SK-N-SH treated with all-trans-retinoic acid at 6 μM for 48 hours (cell line): Measurements from ENCODE around the gene CCR5AS.
"Not testable (repeated sequence)": the region's sequence is repeated elsewhere in the genome, so short reads cannot be mapped to it uniquely, and the experiment has no call there.

ENCODE experiments used
- ATAC-seq: fragments of 200-7000 bp; cut with Tn5 transposase; 3 replicates; pipeline ENCODE4 v1.9.1; 2020; ENCODE audit warnings: mild to moderate bottlenecking, moderate library complexity
- ARNTL ChIP-seq: fragments of 450-650 bp; formaldehyde crosslinking; IDR thresholded peaks from 2 replicates; pipeline ENCODE4 v1.5.0; 2020; ENCODE audit warnings: low read depth, mild to moderate bottlenecking, moderate library complexity, borderline replicate concordance
- CREB5 ChIP-seq: fragments of 250-450 bp; sonication (Bioruptor Pico); IDR thresholded peaks from 2 replicates; pipeline ENCODE4 v1.5.1; 2020; ENCODE audit warnings: low read depth, mild to moderate bottlenecking, moderate library complexity
- CSDC2 ChIP-seq: fragments of 250-450 bp; sonication (Bioruptor Pico); IDR thresholded peaks from 2 replicates; pipeline ENCODE4 v1.5.0; 2020; ENCODE audit warnings: mild to moderate bottlenecking, moderate library complexity
- ESRRG ChIP-seq: fragments of 250-450 bp; sonication (Bioruptor Pico); IDR thresholded peaks from 2 replicates; pipeline ENCODE4 v1.6.1; 2021; ENCODE audit warnings: mild to moderate bottlenecking
- GLIS3 ChIP-seq: fragments of 250-450 bp; sonication (Bioruptor Pico); IDR thresholded peaks from 2 replicates; pipeline ENCODE4 v1.5.0; 2020; ENCODE audit warnings: mild to moderate bottlenecking, moderate library complexity
- ISL1 ChIP-seq: fragments of 250-450 bp; sonication (Bioruptor Pico); IDR thresholded peaks from 2 replicates; pipeline ENCODE4 v2.1.2; 2022; ENCODE audit warnings: mild to moderate bottlenecking, moderate library complexity
- OSR1 ChIP-seq: fragments of 250-450 bp; sonication (Bioruptor Pico); IDR thresholded peaks from 2 replicates; pipeline ENCODE4 v1.8.0; 2022; ENCODE audit warnings: moderate library complexity, mild to moderate bottlenecking, inconsistent platforms
- PATZ1 ChIP-seq: fragments of 250-450 bp; sonication (Bioruptor Pico); IDR thresholded peaks from 2 replicates; pipeline ENCODE4 v1.8.0; 2020; ENCODE audit warnings: mild to moderate bottlenecking, moderate library complexity, borderline replicate concordance
- POU6F1 ChIP-seq: fragments of 250-450 bp; sonication (Bioruptor Pico); IDR thresholded peaks from 2 replicates; pipeline ENCODE4 v1.8.0; 2021; ENCODE audit warnings: low read depth, mild to moderate bottlenecking, moderate library complexity, borderline replicate concordance
- PPARA ChIP-seq: fragments of 250-450 bp; sonication (Bioruptor Pico); IDR thresholded peaks from 2 replicates; pipeline ENCODE4 v1.5.0; 2020; ENCODE audit warnings: mild to moderate bottlenecking, borderline replicate concordance
- SNAI2 ChIP-seq: fragments of 250-450 bp; sonication (Bioruptor Pico); IDR thresholded peaks from 2 replicates; pipeline ENCODE4 v1.5.0; 2020; ENCODE audit warnings: mild to moderate bottlenecking, moderate library complexity
- TCF4 ChIP-seq: fragments of 250-450 bp; sonication (Bioruptor Pico); IDR thresholded peaks from 2 replicates; pipeline ENCODE4 v1.8.0; 2021; ENCODE audit warnings: mild to moderate bottlenecking, moderate library complexity, borderline replicate concordance
- TOX ChIP-seq: fragments of 250-450 bp; sonication (Bioruptor Pico); IDR thresholded peaks from 2 replicates; pipeline ENCODE4 v1.8.0; 2021; ENCODE audit warnings: mild to moderate bottlenecking, moderate library complexity, borderline replicate concordance
- ZC3H10 ChIP-seq: fragments of 250-450 bp; sonication (Bioruptor Pico); IDR thresholded peaks from 2 replicates; pipeline ENCODE4 v1.5.1; 2021; ENCODE audit warnings: mild to moderate bottlenecking, moderate library complexity
- ZFP3 ChIP-seq: fragments of 250-450 bp; sonication (Bioruptor Pico); IDR thresholded peaks from 2 replicates; pipeline ENCODE4 v1.5.0; 2020; ENCODE audit warnings: mild to moderate bottlenecking, moderate library complexity
- ZFP30 ChIP-seq: fragments of 450-650 bp; formaldehyde crosslinking; IDR thresholded peaks from 2 replicates; pipeline ENCODE4 v1.5.0; 2022; ENCODE audit warnings: mild to moderate bottlenecking, moderate library complexity
- ZNF565 ChIP-seq: fragments of 450-650 bp; formaldehyde crosslinking; conservative IDR thresholded peaks from 2 replicates; pipeline ENCODE4 v1.5.0; 2020; ENCODE audit warnings: low read depth, mild to moderate bottlenecking, moderate library complexity
- ZNF70 ChIP-seq: fragments of 450-650 bp; formaldehyde crosslinking; IDR thresholded peaks from 2 replicates; pipeline ENCODE4 v1.5.0; 2020; ENCODE audit warnings: mild to moderate bottlenecking, moderate library complexity
- ZNF8 ChIP-seq: fragments of 450-650 bp; formaldehyde crosslinking; IDR thresholded peaks from 2 replicates; pipeline ENCODE4 v1.5.0; 2020; ENCODE audit warnings: mild to moderate bottlenecking, moderate library complexity
- TF ChIP-seq, protein P1 (sequence below): fragments of 250-450 bp; sonication (Bioruptor Pico); IDR thresholded peaks from 2 replicates; pipeline ENCODE4 v1.5.0; 2020; ENCODE audit warnings: mild to moderate bottlenecking, moderate library complexity

CCR5AS gene

DNA sequence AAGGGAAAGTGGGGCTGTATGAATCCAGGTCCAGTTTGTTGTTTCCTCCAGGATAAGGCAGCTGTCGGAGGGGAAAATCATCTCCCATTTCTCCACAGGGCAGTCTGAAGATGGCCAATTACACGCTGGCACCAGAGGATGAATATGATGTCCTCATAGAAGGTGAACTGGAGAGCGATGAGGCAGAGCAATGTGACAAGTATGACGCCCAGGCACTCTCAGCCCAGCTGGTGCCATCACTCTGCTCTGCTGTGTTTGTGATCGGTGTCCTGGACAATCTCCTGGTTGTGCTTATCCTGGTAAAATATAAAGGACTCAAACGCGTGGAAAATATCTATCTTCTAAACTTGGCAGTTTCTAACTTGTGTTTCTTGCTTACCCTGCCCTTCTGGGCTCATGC lies 1.1 kb upstream of the CCR5AS start:
- TF ChIP-seq ESRRG (CRISPR knock-in tag) = no peak
- TF ChIP-seq ZFP3 = no peak
- no peak for TF ChIP-seq ISL1 (CRISPR knock-in tag)
- TF ChIP-seq TOX = no peak
- TF ChIP-seq ZC3H10 (CRISPR knock-in tag) = no peak
- no peak for TF ChIP-seq GLIS3 (CRISPR knock-in tag)
- TF ChIP-seq OSR1 (CRISPR knock-in tag) = no peak
- no peak for TF ChIP-seq CSDC2 (CRISPR knock-in tag)
- TF ChIP-seq ZNF8 (CRISPR knock-in tag) = no peak
- no peak for TF ChIP-seq ZNF565
- no peak for TF ChIP-seq PPARA (CRISPR knock-in tag)
- TF ChIP-seq PATZ1 = no peak
- no peak for TF ChIP-seq ZFP30 (CRISPR knock-in tag)
- TF ChIP-seq ZNF70 (CRISPR knock-in tag) = no peak
- no peak for TF ChIP-seq SNAI2 (CRISPR knock-in tag)
- TF ChIP-seq TCF4 (CRISPR knock-in tag) = no peak
- no peak for TF ChIP-seq CREB5 (CRISPR knock-in tag)
- no peak for ATAC-seq

GRCh38 chr3:46406443-46406787 lies 451 bp downstream of the CCR5AS start:
- ATAC-seq = no peak
- TF ChIP-seq CSDC2 (CRISPR knock-in tag) = no peak
- TF ChIP-seq, protein P1, sequence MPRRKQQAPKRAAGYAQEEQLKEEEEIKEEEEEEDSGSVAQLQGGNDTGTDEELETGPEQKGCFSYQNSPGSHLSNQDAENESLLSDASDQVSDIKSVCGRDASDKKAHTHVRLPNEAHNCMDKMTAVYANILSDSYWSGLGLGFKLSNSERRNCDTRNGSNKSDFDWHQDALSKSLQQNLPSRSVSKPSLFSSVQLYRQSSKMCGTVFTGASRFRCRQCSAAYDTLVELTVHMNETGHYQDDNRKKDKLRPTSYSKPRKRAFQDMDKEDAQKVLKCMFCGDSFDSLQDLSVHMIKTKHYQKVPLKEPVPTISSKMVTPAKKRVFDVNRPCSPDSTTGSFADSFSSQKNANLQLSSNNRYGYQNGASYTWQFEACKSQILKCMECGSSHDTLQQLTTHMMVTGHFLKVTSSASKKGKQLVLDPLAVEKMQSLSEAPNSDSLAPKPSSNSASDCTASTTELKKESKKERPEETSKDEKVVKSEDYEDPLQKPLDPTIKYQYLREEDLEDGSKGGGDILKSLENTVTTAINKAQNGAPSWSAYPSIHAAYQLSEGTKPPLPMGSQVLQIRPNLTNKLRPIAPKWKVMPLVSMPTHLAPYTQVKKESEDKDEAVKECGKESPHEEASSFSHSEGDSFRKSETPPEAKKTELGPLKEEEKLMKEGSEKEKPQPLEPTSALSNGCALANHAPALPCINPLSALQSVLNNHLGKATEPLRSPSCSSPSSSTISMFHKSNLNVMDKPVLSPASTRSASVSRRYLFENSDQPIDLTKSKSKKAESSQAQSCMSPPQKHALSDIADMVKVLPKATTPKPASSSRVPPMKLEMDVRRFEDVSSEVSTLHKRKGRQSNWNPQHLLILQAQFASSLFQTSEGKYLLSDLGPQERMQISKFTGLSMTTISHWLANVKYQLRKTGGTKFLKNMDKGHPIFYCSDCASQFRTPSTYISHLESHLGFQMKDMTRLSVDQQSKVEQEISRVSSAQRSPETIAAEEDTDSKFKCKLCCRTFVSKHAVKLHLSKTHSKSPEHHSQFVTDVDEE (CRISPR knock-in tag) = no peak
- TF ChIP-seq POU6F1 = no peak

- TF ChIP-seq ZNF70 (CRISPR knock-in tag) (no peak), ESRRG (CRISPR knock-in tag) (no peak), ZNF8 (CRISPR knock-in tag) (no peak), ARNTL (CRISPR knock-in tag) (no peak), PPARA (CRISPR knock-in tag) (no peak), PATZ1 (no peak), ZFP3 (no peak), ZC3H10 (CRISPR knock-in tag) (no peak)
- TF ChIP-seq, protein P1 (CRISPR knock-in tag) = no peak
Measured at GRCh38 chr3:46405301-46406019, 1.4 kb downstream of the CCR5AS start.

DNA sequence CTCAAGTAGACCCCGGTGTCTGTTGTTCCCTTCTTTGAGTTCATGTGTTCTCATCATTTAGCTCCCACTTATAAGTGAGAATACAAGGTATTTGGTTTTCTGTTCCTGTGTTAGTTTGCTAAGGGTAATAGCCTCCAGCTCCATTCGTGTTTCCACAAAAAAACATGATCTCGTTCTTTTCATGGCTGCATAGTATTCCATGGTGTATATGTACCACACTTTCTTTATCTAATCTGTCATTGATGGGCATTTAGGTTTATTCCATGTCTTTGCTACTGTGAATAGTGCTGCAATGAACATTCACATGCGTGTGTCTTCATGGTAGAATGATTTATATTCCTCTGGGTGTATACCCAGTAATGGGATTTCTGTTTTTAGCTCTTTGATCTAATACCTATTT lies 4.0 kb downstream of the CCR5AS start:
- ATAC-seq = not testable (repeated sequence)

More at GRCh38 chr3:46405301-46406019, 1.4 kb downstream of the CCR5AS start:
- ATAC-seq = no peak
